CD4-positive, alpha-beta T cell treated with Interleukin-17A for 4 hours (primary cell): Measurements from ENCODE around the gene VPS50.
"Not testable (repeated sequence)": the region's sequence is repeated elsewhere in the genome, so short reads cannot be mapped to it uniquely, and the experiment has no call there.

Source experiments
- DNase-seq: peaks from one replicate; pipeline ENCODE4 v3.0.0-alpha.2; 2020; ENCODE audit warnings: mixed read lengths

Gene VPS50

DNA sequence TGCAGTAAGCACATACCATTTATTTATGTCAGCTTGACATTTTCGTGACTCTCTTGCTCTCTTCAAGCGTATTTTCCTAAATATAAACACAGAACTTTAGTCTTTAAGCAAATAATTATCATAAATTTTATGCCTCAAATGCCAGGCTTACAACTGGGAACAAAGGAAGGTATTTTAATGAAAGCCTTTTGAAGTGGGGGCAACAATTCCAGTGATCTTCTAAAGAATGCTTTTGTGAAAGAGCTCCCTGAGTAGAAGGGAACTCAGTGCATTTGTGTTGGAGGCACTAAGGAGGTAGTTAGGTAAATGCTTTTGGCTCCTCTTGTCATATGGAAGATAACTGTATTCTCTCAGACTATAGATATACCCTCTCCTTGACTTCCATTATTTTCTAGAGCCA is 104.9 kb downstream of the VPS50 start:
- no peak for DNase-seq

DNA sequence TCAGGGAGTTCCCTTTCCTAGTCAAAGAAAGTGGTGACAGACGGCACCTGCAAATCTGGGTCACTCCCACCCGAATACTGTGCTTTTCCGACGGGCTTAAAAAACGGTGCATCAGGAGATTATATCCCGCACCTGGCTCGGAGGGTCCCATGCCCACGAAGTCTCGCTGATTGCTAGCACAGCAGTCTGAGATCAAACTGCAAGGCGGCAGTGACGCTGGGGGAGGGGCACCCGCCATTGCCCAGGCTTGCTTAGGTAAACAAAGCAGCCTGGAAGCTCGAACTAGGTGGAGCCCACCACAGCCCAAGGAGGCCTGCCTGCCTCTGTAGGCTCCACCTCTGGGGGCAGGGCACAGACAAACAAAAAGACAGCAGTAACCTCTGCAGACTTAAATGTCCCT is 110.0 kb downstream of the VPS50 start:
- not testable (repeated sequence) for DNase-seq

DNA sequence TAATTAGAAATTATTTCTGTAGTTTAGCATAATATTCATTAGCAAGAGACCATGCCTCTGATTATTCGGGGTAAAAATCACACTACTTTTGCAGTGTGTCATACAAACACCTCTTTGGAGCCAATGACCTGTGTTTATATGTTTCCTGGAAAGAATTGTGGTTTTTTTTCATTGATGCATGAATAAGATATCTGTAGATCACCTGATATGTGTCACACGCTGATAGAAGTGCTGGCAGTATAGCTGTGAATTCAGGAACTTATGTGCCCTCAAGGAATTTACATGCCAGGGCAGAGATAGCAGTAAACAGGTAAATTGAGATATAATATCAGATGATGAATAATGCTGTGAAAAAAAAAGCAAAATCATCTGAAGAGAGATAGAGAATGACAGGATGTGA is 118.2 kb downstream of the VPS50 start:
- DNase-seq = no peak

DNA sequence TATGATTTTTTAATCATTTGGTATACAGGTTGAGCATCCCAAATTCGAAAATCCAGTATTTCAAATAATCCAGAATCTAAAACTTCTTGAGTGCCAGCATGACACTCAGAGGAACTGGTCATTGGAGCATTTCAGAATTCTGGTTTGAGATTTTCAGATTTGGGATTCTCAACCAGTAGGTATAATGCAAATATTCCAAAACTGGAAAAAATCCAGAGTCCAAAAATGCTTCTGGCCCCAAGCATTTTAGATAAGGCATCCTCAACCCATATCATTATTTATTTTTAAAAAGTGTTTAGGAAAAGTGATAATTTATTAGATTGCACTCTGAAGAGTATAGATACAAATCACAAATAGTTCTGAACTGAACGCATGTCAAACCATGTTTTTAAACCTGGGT is 120.7 kb downstream of the VPS50 start:
- no peak for DNase-seq

DNA sequence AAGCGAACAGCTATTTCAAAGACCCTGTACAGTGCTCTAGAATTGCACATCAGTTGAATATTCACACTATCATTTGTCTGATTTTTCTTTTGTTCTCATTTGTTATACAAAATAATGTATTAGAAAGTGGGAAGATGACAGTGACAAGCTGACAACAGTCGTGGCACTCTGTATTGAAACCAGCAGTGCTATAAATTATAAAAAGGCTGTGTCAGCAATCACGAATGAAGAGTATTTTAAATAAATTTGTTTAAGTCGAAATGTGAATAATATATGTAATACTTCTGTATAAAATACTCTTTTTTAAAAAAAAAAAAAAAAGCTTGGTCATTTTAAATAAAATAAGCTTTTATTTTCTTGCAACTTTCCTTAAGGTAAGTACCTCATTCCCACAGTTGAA is 122.6 kb downstream of the VPS50 start:
- no peak for DNase-seq

DNA sequence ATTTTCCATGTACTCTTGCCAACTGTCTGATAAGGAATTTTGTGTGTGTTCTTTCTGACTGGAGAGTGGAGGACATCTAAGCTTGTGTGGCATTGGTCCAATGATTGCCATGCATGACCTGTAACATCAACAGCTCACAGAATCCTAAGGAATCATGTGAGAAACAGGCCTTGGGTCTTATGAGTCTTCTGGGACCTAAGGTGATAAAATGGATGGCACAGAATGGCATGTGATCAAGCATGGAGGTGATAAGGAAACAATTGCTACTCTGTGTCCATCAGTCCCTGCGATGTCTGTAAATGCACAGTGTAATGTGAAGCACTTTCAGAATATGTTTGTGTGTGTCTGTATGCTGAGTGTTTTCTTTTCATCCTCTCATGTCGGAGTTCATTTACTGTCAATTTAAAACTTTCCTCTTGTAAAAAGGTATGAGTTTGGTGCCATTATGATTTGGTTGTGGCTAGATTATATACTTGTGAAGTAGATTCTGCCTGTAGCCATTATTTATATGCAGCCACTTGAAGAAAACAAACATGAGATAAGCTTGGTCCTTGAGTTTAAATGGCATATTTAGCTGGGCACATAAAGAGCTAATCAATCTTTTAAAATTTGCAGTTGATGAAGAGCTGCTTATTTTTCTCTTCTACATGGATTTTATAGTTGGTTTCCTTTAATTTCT is 127.5 kb downstream of the VPS50 start:
- no peak for DNase-seq

DNA sequence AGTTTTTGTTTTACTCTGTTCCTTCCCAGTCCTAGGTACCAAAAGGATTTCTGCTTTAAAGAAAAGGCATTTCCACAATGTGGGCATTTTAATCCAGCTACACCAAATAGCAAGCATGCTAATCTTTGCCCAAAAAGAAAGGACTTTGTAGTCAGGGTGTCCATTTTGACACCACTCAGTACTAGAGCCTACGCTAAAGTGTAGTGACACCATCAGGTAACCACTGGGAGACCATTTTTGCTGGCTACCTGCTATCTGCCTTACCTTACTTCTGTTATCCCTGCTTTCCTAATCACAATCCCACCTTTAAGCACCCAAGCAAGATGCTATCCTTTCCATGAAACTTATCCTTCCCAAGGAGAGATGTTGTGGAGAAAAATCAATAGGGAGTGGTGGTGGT is 129.7 kb downstream of the VPS50 start:
- DNase-seq = no peak

DNA sequence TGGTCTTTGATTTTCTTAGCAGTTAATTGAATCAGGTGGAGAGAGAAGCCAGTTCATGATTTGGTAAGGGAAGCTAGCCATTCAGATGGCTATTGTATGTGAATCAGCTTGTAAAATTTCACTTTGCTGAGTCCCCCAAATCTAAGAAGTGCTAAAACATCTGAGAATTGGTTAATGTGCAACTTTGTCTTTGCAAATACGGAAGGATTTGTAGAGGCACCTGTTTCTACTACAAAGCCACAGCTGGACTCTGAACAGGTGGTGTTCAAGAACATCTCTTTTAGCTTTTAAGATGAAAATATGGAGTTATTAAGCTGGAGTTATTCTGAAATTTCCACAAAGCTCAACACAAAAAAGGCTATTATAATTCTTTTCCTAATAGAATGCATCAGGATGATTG is 132.6 kb downstream of the VPS50 start:
- DNase-seq = no peak

DNA sequence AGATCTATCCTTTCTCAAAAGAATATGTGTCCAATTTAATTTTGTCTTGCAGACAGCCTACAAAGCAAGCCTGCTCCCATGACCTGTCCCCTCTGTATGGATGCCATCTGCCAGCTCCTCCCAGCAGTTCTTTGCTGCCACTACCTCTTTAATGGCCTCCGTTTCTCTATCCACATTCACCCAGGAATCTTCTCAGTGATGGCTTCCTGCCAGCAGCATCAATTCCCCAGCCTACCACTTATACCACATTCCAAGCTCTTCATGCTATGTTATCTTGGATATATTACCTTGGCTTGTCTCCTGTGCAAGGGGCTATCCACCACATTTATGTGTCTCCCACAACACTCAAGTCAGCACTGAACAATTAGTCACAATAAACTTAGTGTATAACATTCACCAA is 133.2 kb downstream of the VPS50 start:
- no peak for DNase-seq

DNA sequence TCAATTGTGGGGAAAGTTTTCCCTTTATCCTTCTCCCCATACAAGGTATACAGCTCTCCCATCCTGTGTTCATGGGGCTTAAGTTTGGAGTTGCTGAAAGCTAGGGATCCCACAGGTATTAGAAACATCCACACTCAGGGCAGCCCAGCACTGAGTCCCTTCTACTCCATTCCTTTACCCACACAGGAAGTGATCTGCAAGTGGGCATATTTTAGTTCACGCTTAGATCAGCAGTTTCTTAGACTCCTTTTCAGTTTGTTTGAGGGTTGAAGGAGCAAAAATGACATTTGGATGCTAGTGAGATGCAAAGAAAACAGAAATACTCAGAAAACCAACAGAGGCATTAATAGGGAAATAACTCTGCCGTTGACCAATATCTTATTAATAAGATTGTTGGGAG is 134.7 kb downstream of the VPS50 start:
- DNase-seq = no peak

DNA sequence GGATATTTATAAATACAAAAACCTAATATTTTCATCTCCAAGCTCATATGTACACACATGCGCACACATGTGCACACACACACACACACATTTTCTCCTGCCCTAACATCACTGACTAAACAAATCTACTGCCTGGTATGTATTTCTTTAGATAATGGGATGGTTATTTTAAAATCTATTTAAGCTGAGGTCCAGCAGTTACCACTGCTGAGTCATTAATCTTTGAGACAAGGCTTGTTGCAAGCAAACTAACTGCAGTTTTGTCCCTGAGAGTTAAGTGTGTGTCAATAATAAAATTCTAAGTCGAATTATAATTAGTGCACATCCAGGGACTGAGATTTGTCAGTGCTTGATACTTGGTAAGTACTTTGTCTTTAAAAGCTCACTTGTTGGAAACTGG is 135.1 kb downstream of the VPS50 start:
- no peak for DNase-seq

DNA sequence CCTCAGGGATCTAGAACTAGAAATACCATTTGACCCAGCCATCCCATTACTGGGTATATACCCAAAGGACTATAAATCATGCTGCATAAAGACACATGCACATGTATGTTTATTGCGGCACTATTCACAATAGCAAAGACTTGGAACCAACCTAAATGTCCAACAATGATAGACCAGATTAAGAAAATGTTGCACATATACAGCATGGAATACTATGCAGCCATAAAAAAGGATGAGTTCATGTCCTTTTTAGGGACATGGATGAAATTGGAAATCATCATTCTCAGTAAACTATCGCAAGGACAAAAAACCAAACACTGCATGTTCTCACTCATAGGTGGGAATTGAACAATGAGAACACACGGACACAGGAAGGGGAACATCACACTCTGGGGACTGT is 138.8 kb downstream of the VPS50 start:
- DNase-seq = not testable (repeated sequence)

DNA sequence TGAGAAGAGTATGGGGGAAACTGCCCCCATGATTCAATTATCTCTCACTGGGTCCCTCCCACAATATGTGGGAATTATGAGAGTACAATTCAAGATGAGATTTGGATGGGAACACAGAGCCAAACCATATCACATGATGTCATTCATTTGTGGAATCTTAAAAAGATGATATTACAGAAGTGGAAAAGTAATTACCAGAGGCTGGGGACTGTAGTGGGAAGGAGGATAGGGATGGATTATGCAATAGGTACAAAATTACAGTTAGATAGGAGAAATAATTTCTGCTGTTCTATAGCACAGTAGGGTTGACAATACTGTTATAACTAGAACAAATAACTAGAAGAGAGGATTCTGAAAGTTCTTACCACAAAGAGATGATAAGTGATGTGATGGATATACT is 141.4 kb downstream of the VPS50 start:
- DNase-seq = no peak

DNA sequence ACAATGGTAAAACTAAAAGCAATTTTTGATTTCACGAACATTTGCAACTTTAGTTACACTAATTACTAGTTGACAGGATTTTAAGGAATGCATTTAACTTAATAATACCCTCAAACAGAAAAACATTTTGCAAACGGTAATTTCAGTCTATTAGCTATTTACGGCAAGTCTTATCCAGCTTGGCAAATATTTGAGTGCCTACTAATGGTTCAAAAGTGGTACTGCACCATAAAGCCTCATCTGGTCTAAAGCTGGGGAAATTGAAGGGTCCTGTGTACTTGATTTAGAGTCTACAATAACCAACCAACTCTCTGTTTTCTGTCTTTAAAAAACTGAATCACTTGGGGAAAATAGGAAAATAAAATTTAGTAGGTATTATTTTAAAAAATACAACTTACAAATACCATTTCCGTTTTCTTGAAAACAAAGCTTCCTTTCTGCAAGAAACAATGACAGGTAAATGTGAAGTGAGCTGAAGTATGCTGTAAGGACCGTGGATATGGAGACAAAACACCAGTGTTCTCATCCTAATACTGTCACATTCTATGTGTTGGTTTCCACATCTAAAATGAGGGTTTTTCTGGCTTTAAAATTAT is 142.3 kb downstream of the VPS50 start:
- DNase-seq = no peak

DNA sequence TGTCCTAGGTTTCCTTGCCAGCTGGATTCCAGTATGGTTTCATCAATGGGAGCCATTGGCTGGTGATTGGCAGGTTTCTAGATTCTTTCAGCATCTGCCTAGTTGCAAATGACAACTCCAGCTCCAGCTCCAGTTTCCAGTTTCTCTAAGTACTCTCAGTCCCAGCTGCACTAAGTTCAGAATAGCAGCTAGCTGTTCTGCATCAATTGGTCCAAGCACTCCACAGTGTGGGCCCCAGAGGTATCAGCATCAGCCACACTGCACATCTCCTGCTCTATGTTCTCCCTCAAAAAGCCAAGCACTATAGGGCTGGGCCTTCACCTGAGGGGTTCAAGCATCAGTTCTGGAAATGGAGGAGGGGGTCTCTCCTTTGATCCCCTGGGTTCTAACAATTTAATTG is 143.4 kb downstream of the VPS50 start:
- no peak for DNase-seq

DNA sequence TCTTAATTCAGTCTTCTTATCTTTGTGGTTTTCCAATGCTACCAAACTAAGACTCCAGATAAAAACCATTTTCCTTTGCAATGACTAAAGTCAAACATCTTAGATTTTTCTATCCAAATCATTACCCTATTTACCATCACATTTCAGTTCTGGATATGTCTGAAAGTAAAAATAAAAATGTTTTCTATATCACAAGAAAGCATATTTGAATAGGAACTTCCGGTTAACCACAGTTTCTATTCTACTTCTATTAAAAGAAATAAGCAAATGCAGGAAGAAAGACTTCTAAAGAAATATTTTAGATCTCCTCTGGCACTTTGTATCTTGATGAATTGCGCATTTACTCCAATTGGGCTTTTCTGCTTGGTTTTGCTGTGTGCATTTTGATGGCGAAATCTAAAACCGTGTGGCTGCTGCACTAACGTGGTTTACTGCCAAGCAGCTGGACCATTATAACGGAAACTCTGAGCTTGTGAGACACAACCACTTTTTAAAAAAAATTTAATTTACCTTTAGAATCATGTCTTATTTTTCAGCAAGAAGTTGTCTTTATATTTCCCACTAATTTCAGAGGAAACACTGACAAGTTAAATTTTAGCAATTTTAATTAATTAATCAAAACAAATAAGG is 146.1 kb downstream of the VPS50 start:
- DNase-seq = no peak

DNA sequence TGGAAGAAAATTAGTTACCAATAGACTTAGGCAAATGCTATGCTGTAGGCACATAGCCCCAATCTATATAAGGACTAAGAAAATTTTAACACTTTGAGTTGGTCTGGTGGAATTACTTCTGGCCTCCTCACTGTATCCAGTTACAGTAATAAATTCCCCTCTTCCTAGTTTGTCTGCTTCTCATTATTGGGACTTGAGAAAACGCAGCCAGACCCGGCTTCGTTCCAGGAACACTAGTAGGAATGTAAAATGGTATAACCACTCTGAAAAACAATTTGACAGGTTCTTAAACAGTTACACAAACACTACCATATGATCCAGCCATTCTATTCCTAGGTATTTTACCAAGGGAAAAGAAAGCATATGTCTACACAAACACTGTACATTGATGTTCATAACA is 150.2 kb downstream of the VPS50 start:
- DNase-seq = no peak

DNA sequence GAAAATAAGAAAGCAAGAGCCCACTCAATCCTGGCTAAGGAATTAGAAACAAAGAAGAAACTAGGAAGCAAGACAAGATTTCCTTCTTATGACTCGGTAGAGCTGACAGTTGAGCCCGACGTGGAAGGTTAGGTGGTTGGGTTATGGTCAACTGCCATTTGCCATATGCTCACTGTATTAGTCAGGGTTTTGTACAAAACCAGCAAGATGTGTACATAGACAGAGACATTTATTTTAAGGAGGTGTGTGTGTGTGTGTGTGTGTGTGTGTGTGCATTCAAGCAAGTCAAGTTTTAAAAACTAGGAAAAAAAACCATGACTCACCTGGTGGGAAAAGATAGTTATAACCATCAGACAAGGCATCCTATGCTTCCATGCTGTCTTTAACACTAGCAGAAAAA is 158.5 kb downstream of the VPS50 start:
- DNase-seq = no peak

DNA sequence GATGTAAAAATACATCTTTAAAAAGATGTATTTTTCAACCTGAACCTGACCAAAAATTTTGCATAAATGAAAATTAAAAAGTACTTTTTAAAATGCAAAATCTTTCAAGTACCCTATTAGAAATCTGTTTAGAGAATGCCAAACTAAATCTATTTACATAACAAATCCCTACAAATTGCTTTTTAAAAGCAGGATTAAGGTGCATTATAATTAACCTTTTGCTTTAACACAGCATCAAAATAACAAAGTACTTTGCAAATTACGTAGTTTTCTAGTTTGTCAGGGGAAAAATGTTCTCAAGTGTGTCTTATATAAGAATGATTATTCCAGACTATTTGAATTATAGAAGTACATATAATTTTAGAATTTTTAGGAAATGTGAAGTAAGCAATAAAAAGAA is 160.8 kb downstream of the VPS50 start:
- no peak for DNase-seq

DNA sequence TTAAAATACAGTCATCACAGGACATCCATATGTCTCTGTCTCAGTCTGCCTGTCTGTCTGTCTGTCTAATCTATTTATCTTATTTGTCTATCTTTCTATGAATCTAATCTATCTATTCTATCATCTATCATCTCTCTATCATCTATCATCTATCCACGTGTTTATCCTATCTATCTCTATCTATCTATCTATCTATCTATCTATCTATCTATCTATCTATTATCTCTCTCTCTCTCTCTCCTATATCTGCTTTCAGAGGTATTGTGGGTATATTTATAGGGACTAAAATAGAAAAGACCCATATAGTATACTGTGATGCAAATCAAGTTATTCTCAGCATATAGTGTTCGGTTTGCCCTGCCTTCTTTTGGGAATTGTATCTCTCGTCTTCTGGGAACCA is 167.5 kb downstream of the VPS50 start:
- no peak for DNase-seq

DNA sequence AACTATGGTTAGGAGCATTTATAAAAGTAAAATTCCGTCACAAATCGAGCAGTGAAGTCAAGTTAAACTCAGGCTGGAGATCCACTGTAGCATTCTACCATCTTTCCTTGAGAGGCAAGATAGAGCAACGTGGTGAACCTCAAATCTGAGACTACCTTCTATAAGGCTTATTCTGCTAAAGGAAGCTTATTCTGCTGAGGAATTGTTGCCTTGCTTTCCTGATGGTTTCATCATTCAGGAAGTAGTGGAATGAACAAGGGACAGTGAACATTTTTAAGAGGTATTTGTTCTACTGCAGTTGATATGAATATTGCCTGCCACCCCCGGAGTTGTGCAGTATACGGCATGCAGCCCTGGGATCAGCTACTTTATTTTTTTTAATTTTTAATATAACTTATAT is 170.8 kb downstream of the VPS50 start:
- no peak for DNase-seq

DNA sequence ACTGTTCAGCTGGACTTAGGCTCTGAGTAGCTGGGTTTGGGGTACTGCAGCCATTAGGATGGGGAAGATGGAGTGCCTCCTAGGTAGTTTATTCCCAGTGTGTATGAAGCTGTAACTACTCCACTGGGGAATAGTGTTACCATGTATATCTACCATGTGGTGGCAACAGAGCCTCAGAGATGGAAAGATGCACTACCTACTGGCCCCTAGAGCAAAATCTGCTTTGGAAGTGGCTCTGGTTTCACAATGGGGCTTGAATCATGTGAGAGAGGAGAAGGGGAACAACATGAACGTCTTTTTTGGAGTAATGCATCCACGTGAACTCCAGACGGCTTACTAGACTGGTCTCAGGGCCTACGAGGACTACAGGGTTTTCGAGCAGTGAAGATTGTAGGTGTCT is 175.1 kb downstream of the VPS50 start:
- no peak for DNase-seq

DNA sequence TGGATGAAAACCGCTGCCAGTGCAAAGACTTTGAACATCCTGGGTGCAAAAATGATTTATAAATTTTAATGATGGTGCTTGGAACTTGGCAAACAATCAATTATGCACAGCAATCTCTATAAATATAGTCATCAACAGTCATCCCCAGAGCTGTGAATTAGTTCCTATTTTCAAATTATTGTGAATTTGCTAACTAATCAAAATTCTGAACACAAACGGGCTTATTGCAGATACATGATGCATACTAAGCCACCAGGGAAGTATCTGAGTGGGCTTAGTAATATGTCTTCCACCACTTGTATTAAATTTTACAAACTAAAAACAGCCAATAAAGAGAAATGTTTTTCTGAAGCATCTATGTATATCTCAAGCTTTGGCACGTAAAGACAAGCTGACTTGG is 177.2 kb downstream of the VPS50 start:
- DNase-seq = no peak
